ENCODE results near the gene MCIDAS.

Gene MCIDAS

GRCh38 chr5:55222092-55222984 lies 4.8 kb downstream of the MCIDAS start:
- DNase-seq: no peak

- peak; percentile 82 for DNase-seq
Measured at GRCh38 chr5:55220433-55221185, 6.5 kb downstream of the MCIDAS start.

- no peak for DNase-seq
Measured at GRCh38 chr5:55219770-55220169, 7.3 kb downstream of the MCIDAS start.

- DNase-seq: peak; percentile 63
Measured at GRCh38 chr5:55218967-55219366, 8.1 kb downstream of the MCIDAS start.

- no peak for DNase-seq
Measured at GRCh38 chr5:55211184-55211874, 15.8 kb downstream of the MCIDAS start.

DNA sequence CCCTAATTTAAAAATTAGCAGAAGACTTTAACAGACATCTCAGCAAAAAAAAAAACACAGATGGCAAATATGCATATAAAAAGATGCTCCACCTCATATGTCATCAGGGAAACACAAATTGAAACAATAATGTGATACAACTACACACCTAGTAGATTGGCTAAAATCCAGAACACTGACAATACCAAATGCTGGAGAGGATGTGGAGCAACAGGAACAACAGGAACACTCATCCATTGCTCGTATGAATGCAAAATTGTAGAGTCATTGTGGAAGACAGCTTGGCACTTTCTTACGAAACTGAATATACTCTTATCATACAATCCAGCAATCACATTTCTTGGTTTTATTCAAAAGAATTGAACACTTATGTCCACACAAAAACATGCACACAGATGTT lies 22.1 kb downstream of the MCIDAS start:
- no peak for DNase-seq

DNA sequence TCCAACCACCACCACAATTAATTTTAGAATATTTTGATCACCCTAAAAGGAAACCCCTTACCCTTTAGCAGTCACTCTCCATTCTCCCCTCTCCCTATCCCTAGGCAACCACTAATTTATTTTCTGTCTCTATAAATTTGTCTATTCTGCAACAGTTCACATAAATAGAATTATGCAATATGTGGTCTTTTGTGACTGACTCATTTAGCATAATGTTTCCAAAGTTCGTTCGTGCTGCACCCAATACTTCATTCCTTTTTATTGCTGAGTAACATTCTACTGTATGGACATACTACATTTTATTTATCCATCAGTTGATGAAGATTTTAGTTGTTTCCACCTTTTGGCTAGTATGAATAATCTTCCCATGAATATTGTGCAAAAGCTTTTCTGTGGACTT lies 36.0 kb downstream of the MCIDAS start:
- no peak for DNase-seq

- DNase-seq: no peak
Measured at GRCh38 chr5:55188656-55189540, 38.2 kb downstream of the MCIDAS start.

- DNase-seq: no peak
Measured at GRCh38 chr5:55187370-55187769, 39.7 kb downstream of the MCIDAS start.

GRCh38 chr5:55180016-55180415 lies 47.1 kb downstream of the MCIDAS start:
- no peak for DNase-seq

DNA sequence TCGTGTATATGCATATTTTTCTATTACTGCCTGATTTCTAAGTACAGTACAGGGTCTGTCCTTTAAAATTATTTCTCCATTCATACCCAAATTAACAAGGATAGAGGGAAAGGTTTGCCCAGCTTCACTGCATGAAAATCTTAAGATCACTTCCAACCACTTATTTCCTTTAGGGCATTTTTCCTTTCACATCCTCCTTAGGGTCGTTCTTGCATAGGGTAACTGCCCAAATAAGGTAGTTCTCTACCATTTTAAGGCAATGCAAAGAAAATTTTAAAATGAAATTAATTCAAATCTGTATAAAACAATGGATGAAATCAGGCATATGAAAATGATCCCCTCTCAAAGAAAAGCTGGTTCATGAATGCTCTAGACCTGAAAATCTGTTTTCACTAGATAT lies 50.0 kb downstream of the MCIDAS start:
- no peak for DNase-seq

DNA sequence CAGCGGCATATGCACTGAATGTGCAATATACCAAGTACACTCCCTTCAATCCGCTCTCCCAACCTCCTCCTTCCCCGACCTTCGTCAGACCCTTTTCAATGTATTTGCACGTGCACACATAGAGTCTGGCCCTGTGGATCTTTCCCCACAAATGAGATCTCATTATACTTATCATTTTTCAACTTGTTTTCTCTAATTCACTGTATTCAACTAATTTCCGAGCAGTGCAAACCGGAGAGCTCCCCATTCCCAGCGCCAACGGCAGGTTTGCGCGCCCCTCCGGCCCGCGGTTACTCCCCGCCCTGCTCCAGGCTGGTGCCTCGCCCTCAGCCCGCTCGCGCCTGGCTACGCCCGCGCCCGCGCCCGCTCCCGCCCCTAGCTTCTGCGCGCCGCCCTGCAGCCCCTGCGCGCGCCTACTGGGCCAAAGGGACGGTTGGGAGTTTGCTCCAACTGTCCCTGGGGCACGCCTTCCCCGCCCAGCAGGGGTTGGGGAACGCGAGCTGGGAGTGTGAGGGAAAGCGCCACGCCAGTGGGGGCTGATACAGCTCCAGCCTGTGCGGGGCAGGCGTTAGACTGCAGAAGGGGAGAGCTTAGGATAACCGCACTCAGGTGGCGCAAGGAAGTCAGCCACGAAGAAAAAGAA lies 50.8 kb downstream of the MCIDAS start:
- DNase-seq: peak; percentile 87

DNA sequence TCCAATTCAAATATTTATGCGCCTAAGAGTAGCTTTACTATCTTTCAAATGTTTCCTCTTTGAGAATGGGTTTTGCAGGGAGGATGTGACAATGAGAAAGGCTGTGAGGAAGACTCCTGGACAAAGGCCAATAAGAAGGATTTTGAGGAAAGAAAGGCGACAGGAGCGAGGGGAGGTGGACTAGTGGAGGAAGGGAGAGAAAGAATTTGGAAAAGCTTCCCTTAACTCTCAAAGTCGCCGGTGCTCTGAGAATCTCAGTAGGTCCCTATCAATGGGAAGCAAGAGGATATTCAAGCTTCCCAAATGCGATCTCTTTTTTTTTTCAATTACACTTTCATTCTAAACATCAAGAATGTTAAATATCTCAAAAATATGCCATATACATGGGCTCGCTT lies 51.3 kb downstream of the MCIDAS start:
- no peak for DNase-seq

- DNase-seq: no peak
Measured at GRCh38 chr5:55173687-55174230, 53.4 kb downstream of the MCIDAS start.

GRCh38 chr5:55172937-55173686 lies 54.0 kb downstream of the MCIDAS start, which contains the start of gene CDC20B:
Gene CDC20B (minus strand): TSS chr5:55173177. CDS start chr5:55173000, 177 bp downstream.
- peak; percentile 83 for DNase-seq

GRCh38 chr5:55172051-55172899 lies 54.8 kb downstream of the MCIDAS start:
- DNase-seq: peak; percentile 77

- DNase-seq: no peak
Measured at GRCh38 chr5:55171471-55171870, 55.6 kb downstream of the MCIDAS start.

All from islet precursor cell (in vitro differentiated cells).